A673 (cell line): ENCODE data around the gene FKTN.

Experiments
- CTCF ChIP-seq: fragments of 300-800, 200-600 bp; sonication (generic); conservative IDR thresholded peaks from 2 replicates; pipeline ENCODE4 v1.5.1; 2017; ENCODE audit warnings: low read depth, mild to moderate bottlenecking, antibody characterized with exemption, low read length, moderate library complexity, mixed read lengths
- EZH2 ChIP-seq: fragments of 200-600 bp; sonication (generic); IDR thresholded peaks from 2 replicates; pipeline ENCODE4 v1.6.1; 2017; ENCODE audit warnings: borderline replicate concordance, low read depth, mild to moderate bottlenecking, mixed read lengths, antibody characterized with exemption, low read length; ENCODE audit not compliant: poor library complexity, severe bottlenecking

DNA sequence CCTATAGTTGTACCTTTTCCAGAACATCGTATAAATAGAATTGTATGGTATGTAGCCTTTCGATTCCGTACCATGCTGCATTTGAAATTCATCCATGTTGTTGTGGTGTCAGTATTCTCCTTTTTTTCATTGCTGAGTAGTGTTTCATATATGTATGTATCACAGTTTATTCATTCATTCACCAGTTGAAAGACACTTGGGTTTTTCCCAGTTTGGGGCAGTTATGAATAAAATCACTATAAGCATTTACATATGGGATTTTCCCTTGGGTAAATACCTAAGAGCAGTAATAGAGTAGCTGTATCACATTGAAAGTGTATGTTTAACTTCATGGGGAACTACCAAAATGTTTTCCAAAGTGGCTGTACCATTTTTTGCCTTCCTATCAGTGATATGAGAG is 16.1 kb upstream of the FKTN start:
- no peak for TF ChIP-seq CTCF
- TF ChIP-seq EZH2: no peak
